Activated T-helper 1 cell treated with anti-CD3 and anti-CD28 coated beads, Interleukin-12 subunit alpha, Interleukin-12 subunit beta, Interleukin-2, Interleukin-4 antibody, amounts not matched to agents 30 ng/mL and 10 ng/mL and 1 ng/mL, durations not matched to agents 14 hours and 24 hours and 36 hours (primary cell): ENCODE data around the gene EPHB1. TPM values are rescaled to one million over a fixed set of nuclear protein-coding genes. Genes with fewer than 3 reads are reported as not detected.
A peak's percentile ranks its signal among the peaks of the same experiment; 100 is the strongest.

Source experiments
- DNase-seq: peaks from one replicate; pipeline ENCODE4 v3.0.0; 2021; ENCODE audit warnings: low spot score
- H3K27ac Mint-ChIP-seq: one replicate; pipeline ENCODE4 v1.8.0; 2021; ENCODE audit warnings: mild to moderate bottlenecking, mixed read lengths
- H3K27me3 Mint-ChIP-seq: one replicate; pipeline ENCODE4 v1.8.0; 2022; ENCODE audit warnings: mild to moderate bottlenecking, moderate library complexity, mixed read lengths; ENCODE audit not compliant: insufficient read depth
- H3K36me3 Mint-ChIP-seq: one replicate; pipeline ENCODE4 v1.8.0; 2021; ENCODE audit warnings: low read depth, mixed read lengths
- H3K4me1 Mint-ChIP-seq: one replicate; pipeline ENCODE4 v1.8.0; 2021; ENCODE audit warnings: low read depth, mixed read lengths
- H3K4me3 Mint-ChIP-seq: one replicate; pipeline ENCODE4 v1.8.0; 2021; ENCODE audit warnings: mild to moderate bottlenecking, moderate library complexity, mixed read lengths
- H3K9me3 Mint-ChIP-seq: one replicate; pipeline ENCODE4 v1.8.0; 2021; ENCODE audit warnings: mixed read lengths
- intact Hi-C: fragments of 100-400 bp; cut with micrococcal nuclease; formaldehyde crosslinking; loops from one replicate; pipeline ENCODE4 v1.15.1; 2024
- total RNA-seq: library from RNA; stranded (reverse); gene quantifications from 2 replicates; pipeline ENCODE4 v1.2.3, GENCODE V29; 2022

Gene EPHB1
- total RNA-seq, 1 donor from 2014 or later, result 5.2 TPM

- peaks cover 10% of the 10 kb centered on the region for H3K9me3 Mint-ChIP-seq
- peaks cover 76% of the 10 kb centered on the region for H3K4me1 Mint-ChIP-seq
- H3K36me3 Mint-ChIP-seq, result peaks cover 9% of the 10 kb centered on the region
- no peak overlapping the region for H3K4me3 Mint-ChIP-seq
- no peak for DNase-seq
- peaks cover 23% of the 10 kb centered on the region for H3K27me3 Mint-ChIP-seq
- intact Hi-C loops, result loop anchor here (1.0 to 10.0 kb wide), 7 partner anchors 8 to 1394 kb away; partner anchors contain the start of genes ANAPC13, CEP63, EPHB1 and MSL2
- H3K27ac Mint-ChIP-seq, result peak overlapping the region; percentile 22
Measured at GRCh38 chr3:134803652-134804051, 8.6 kb downstream of the EPHB1 start.

- H3K36me3 Mint-ChIP-seq, result peaks cover 9% of the 10 kb centered on the region
- no peak for DNase-seq
- H3K9me3 Mint-ChIP-seq, result peaks cover 10% of the 10 kb centered on the region
- H3K27ac Mint-ChIP-seq, result peak overlapping the region; percentile 40
- H3K4me3 Mint-ChIP-seq, result no peak overlapping the region
- H3K27me3 Mint-ChIP-seq, result peaks cover 12% of the 10 kb centered on the region
- peaks cover 78% of the 10 kb centered on the region for H3K4me1 Mint-ChIP-seq
- intact Hi-C loops, result loop anchor here (5.0 to 10.0 kb wide), 4 partner anchors 317 to 1393 kb away; partner anchors contain the start of genes ANAPC13, CEP63 and MSL2
Measured at GRCh38 chr3:134804508-134805480, 9.7 kb downstream of the EPHB1 start.

- H3K9me3 Mint-ChIP-seq, result peaks cover 10% of the 10 kb centered on the region
Measured at GRCh38 chr3:134807189-134807588, 12.1 kb downstream of the EPHB1 start.

GRCh38 chr3:134808835-134809234 lies 13.8 kb downstream of the EPHB1 start:
- Mint-ChIP-seq H3K27me3 (peaks cover 9% of the 10 kb centered on the region), H3K27ac (no peak overlapping the region)

More at GRCh38 chr3:134807189-134807588, 12.1 kb downstream of the EPHB1 start:
- peaks cover 9% of the 10 kb centered on the region for H3K27me3 Mint-ChIP-seq
- no peak overlapping the region for H3K4me3 Mint-ChIP-seq
- peaks cover 9% of the 10 kb centered on the region for H3K36me3 Mint-ChIP-seq
- peak overlapping the region; percentile 6 for H3K27ac Mint-ChIP-seq
- H3K4me1 Mint-ChIP-seq, result peaks cover 67% of the 10 kb centered on the region
- intact Hi-C loops, result loop anchor here (10.0 kb wide), 1 partner anchor 572 kb away; no protein-coding TSS in a partner anchor
- DNase-seq, result no peak

GRCh38 chr3:134809427-134810051 lies 14.5 kb downstream of the EPHB1 start:
- no peak for DNase-seq
- H3K27me3 Mint-ChIP-seq, result peaks cover 9% of the 10 kb centered on the region
- no peak overlapping the region for H3K4me3 Mint-ChIP-seq
- H3K9me3 Mint-ChIP-seq, result peaks cover 8% of the 10 kb centered on the region
- H3K36me3 Mint-ChIP-seq, result peaks cover 5% of the 10 kb centered on the region
- peaks cover 43% of the 10 kb centered on the region for H3K4me1 Mint-ChIP-seq
- intact Hi-C loops, result loop anchor here (10.0 kb wide), 1 partner anchor 575 kb away; no protein-coding TSS in a partner anchor
- peak overlapping the region; percentile 13 for H3K27ac Mint-ChIP-seq

More at GRCh38 chr3:134808835-134809234, 13.8 kb downstream of the EPHB1 start:
- intact Hi-C loops, result loop anchor here (10.0 kb wide), 1 partner anchor 574 kb away; no protein-coding TSS in a partner anchor
- peaks cover 50% of the 10 kb centered on the region for H3K4me1 Mint-ChIP-seq
- no peak overlapping the region for H3K4me3 Mint-ChIP-seq
- peaks cover 9% of the 10 kb centered on the region for H3K36me3 Mint-ChIP-seq
- no peak for DNase-seq
- H3K9me3 Mint-ChIP-seq, result peaks cover 10% of the 10 kb centered on the region

GRCh38 chr3:134810052-134810435 lies 15.0 kb downstream of the EPHB1 start:
- H3K27me3 Mint-ChIP-seq, result peaks cover 9% of the 10 kb centered on the region
- H3K4me1 Mint-ChIP-seq, result peaks cover 40% of the 10 kb centered on the region
- peaks cover 6% of the 10 kb centered on the region for H3K9me3 Mint-ChIP-seq
- DNase-seq, result no peak
- H3K36me3 Mint-ChIP-seq, result peaks cover 3% of the 10 kb centered on the region
- no peak overlapping the region for H3K4me3 Mint-ChIP-seq
- intact Hi-C loops, result no loop called here
- H3K27ac Mint-ChIP-seq, result no peak overlapping the region

GRCh38 chr3:134810850-134811249 lies 15.8 kb downstream of the EPHB1 start:
- Mint-ChIP-seq H3K9me3 (peaks cover under 1% of the 10 kb centered on the region), H3K27me3 (peaks cover 9% of the 10 kb centered on the region), H3K4me1 (peaks cover 34% of the 10 kb centered on the region), H3K36me3 (peaks cover 3% of the 10 kb centered on the region), H3K4me3 (no peak overlapping the region), H3K27ac (no peak overlapping the region)
- intact Hi-C loops, result no loop called here
- no peak for DNase-seq

GRCh38 chr3:134813618-134814017 lies 18.6 kb downstream of the EPHB1 start:
- Mint-ChIP-seq H3K9me3 (no peaks in the 10 kb centered on the region), H3K4me1 (peaks cover 17% of the 10 kb centered on the region), H3K27me3 (peaks cover 2% of the 10 kb centered on the region), H3K4me3 (no peak overlapping the region), H3K36me3 (no peaks in the 10 kb centered on the region), H3K27ac (no peak overlapping the region)
- no peak for DNase-seq
- intact Hi-C loops, result no loop called here

GRCh38 chr3:134815519-134815918 lies 20.5 kb downstream of the EPHB1 start:
- no peak for DNase-seq
- H3K27me3 Mint-ChIP-seq, result peaks cover 6% of the 10 kb centered on the region
- no peak overlapping the region for H3K4me3 Mint-ChIP-seq
- H3K36me3 Mint-ChIP-seq, result no peaks in the 10 kb centered on the region
- intact Hi-C loops, result no loop called here
- H3K9me3 Mint-ChIP-seq, result no peaks in the 10 kb centered on the region
- no peak overlapping the region for H3K27ac Mint-ChIP-seq
- no peaks in the 10 kb centered on the region for H3K4me1 Mint-ChIP-seq

GRCh38 chr3:134816623-134817022 lies 21.6 kb downstream of the EPHB1 start:
- intact Hi-C loops, result no loop called here
- Mint-ChIP-seq H3K4me3 (no peak overlapping the region), H3K27me3 (peaks cover 8% of the 10 kb centered on the region), H3K27ac (no peak overlapping the region), H3K4me1 (no peaks in the 10 kb centered on the region), H3K36me3 (no peaks in the 10 kb centered on the region), H3K9me3 (no peaks in the 10 kb centered on the region)
- no peak for DNase-seq

- peaks cover 8% of the 10 kb centered on the region for H3K27me3 Mint-ChIP-seq
- no peak for DNase-seq
- no peak overlapping the region for H3K4me3 Mint-ChIP-seq
- no peaks in the 10 kb centered on the region for H3K36me3 Mint-ChIP-seq
- H3K9me3 Mint-ChIP-seq, result no peaks in the 10 kb centered on the region
- no peaks in the 10 kb centered on the region for H3K4me1 Mint-ChIP-seq
- intact Hi-C loops, result no loop called here
- H3K27ac Mint-ChIP-seq, result no peak overlapping the region
Measured at GRCh38 chr3:134817297-134817696, 22.2 kb downstream of the EPHB1 start.

GRCh38 chr3:134820994-134821393 lies 25.9 kb downstream of the EPHB1 start:
- Mint-ChIP-seq H3K4me3 (no peak overlapping the region), H3K9me3 (no peaks in the 10 kb centered on the region), H3K36me3 (no peaks in the 10 kb centered on the region), H3K27ac (no peak overlapping the region), H3K27me3 (peaks cover 8% of the 10 kb centered on the region), H3K4me1 (no peaks in the 10 kb centered on the region)
- intact Hi-C loops, result no loop called here
- DNase-seq, result no peak

GRCh38 chr3:134822090-134822489 lies 27.0 kb downstream of the EPHB1 start:
- Mint-ChIP-seq H3K27ac (no peak overlapping the region), H3K27me3 (peaks cover 9% of the 10 kb centered on the region), H3K4me3 (no peak overlapping the region)

More at GRCh38 chr3:134822090-134822489, 27.0 kb downstream of the EPHB1 start:
- Mint-ChIP-seq H3K9me3 (no peaks in the 10 kb centered on the region), H3K4me1 (no peaks in the 10 kb centered on the region), H3K36me3 (no peaks in the 10 kb centered on the region)
- intact Hi-C loops, result no loop called here
- DNase-seq, result no peak
